Rectal smooth muscle tissue (tissue), 1 donor: ENCODE results near the gene SHQ1.

ENCODE experiments used
- H3K27ac ChIP-seq: one replicate; pipeline ENCODE4 v1.7.0; 2013; ENCODE audit warnings: low read depth, low read length, inconsistent platforms
- H3K27me3 ChIP-seq: one replicate; pipeline ENCODE4 v1.7.0; 2013; ENCODE audit warnings: low read length; ENCODE audit not compliant: control insufficient read depth, insufficient read depth
- H3K36me3 ChIP-seq: one replicate; pipeline ENCODE4 v1.7.0; 2013; ENCODE audit warnings: low read length; ENCODE audit not compliant: control insufficient read depth, insufficient read depth
- H3K4me1 ChIP-seq: one replicate; pipeline ENCODE4 v1.7.0; 2013; ENCODE audit warnings: low read length; ENCODE audit not compliant: control insufficient read depth, insufficient read depth
- H3K4me3 ChIP-seq: one replicate; pipeline ENCODE4 v1.7.0; 2013; ENCODE audit warnings: low read length
- H3K9ac ChIP-seq: one replicate; pipeline ENCODE4 v1.7.0; 2013; ENCODE audit warnings: low read length

SHQ1 gene

DNA sequence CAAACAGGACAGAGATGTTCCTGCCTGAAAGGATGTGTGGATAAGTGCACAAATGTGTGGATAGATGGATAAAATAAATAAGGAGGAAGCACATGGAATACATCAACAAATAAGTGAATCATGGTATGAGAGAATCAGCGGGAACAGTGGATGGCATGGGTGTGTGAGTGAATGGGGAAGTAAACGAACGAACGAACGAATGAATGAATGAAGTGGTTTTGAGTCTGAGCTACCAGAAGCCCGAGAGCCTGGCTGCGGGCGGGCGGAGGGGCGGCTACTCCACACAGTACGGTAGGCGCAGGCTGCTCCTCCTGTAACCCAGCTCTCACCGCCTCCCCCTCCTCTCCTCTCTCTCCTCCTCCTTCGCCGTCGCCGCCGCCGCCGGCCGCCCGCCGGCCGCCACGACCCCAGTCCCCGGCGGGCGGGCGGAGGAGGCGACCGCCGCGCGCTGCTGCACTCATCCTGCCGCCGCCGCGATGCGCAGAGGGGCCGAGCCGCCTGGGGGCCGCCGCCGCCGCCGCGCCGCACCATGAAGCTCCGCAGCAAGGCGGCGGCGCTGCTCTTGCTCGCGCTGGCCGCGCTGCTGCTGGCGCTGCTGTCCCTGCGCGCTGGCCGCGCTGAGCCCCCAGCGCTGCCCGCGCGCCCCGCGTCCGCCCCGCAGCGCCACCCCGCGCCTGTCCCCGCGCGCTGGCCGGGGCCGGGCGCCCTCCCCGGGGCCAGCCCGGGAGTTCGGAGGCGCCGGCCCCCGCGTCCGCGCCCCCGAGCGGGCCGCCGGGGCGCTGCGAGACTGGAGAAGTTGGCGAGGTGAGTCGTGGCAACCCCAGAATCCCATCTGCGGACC lies 39.7 kb upstream of the SHQ1 start, which contains the start of gene GXYLT2:
Gene GXYLT2, plus strand, starts transcription at position 342 of the 841 bp plus-strand sequence. Its CDS starts 188 bp downstream, at position 530.
- H3K9ac ChIP-seq = no peak within 1 kb of the TSS

DNA sequence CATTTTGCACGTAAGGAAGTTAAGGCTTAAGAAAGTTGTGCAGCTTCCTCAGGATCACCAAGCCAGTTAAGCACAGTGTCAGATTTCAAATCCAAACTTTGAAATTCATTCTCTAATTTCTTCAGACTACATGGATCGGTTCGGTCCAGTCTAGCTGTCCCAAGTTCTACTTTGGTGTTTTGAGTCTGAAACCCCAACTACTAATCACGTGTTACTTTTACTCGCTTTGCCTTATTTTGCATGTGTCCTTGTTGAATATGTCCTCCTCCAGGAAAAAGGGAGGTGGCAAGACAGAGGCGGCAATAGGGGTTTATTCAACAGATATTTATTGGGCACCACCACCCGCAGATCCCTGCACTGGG lies 39.1 kb upstream of the SHQ1 start:
- H3K27ac ChIP-seq = no peak overlapping the region

More for the DNA sequence above, 39.7 kb upstream of the SHQ1 start, which contains the start of gene GXYLT2:
- H3K4me3 ChIP-seq = peak within 1 kb of the TSS; percentile 63
- H3K36me3 ChIP-seq = no peaks in the 10 kb centered on the region
- no peaks in the 10 kb centered on the region for H3K4me1 ChIP-seq
- no peaks in the 10 kb centered on the region for H3K27me3 ChIP-seq
- no peak within 1 kb of the TSS for H3K27ac ChIP-seq

DNA sequence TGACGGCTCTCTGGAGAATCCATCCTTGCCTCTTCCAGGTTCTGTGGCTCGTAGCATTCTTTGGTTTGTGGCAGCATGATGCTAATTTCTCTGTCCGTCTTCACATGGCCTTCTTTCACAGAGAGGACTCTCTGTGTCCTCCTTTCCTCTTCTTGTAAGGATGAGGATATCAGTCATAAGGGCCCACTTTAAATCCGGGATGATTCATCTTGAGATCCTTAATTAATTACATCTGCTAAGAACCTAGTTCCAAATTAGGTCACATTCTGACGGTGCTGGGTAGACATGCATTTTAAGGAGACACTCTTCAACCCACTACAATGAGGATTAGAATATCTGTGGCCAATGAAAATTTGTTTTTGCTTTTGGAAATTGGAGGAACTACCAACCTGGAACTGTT lies 23.9 kb upstream of the SHQ1 start:
- no peaks in the 10 kb centered on the region for H3K36me3 ChIP-seq
- no peak overlapping the region for H3K27ac ChIP-seq
- H3K4me3 ChIP-seq = no peak overlapping the region
- no peak overlapping the region for H3K9ac ChIP-seq
- H3K4me1 ChIP-seq = no peaks in the 10 kb centered on the region
- H3K27me3 ChIP-seq = no peaks in the 10 kb centered on the region

More for the DNA sequence above, 39.1 kb upstream of the SHQ1 start:
- H3K4me3 ChIP-seq = peak overlapping the region; percentile 63
- H3K4me1 ChIP-seq = no peaks in the 10 kb centered on the region
- H3K27me3 ChIP-seq = no peaks in the 10 kb centered on the region
- H3K36me3 ChIP-seq = no peaks in the 10 kb centered on the region
- H3K9ac ChIP-seq = no peak overlapping the region

DNA sequence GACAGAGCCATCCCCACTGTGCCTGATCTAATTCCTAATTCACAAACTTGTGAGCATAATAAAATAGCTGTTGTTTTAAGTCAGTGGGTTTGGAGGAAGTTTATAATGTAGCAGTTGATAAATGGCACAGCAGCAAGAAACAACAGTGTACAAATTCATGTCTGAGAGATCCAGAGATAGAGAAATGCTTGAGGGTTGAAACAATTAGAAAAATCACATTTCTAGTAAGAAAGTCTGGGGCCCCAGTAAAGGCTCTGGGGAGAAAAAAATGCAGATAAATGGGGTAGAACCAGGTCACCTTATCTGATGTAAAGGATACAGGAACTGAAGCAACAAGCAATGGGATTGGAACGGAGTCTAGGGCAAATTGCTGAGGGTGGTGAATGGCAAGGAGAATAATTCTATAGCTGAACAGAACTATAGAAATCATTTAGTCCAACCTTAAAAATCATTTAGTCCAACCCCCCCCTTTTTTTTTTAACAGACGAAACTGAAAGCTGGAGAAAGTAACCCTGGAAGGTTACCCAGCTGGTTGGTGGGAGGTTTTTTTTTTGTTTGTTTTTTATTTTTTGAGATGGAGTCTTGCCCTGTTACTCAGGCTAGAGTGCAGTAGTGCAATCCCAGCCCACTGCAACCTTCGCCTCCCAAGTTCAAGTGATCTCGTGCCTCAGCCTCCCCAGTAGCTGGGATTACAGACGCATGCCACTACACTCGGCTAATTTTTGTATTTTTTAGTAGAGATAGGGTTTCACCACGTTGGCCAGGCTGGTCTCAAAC lies 14.3 kb upstream of the SHQ1 start:
- Histone ChIP-seq H3K4me1 (no peaks in the 10 kb centered on the region), H3K27ac (no peak overlapping the region), H3K36me3 (no peaks in the 10 kb centered on the region), H3K27me3 (no peaks in the 10 kb centered on the region), H3K9ac (no peak overlapping the region), H3K4me3 (no peak overlapping the region)

DNA sequence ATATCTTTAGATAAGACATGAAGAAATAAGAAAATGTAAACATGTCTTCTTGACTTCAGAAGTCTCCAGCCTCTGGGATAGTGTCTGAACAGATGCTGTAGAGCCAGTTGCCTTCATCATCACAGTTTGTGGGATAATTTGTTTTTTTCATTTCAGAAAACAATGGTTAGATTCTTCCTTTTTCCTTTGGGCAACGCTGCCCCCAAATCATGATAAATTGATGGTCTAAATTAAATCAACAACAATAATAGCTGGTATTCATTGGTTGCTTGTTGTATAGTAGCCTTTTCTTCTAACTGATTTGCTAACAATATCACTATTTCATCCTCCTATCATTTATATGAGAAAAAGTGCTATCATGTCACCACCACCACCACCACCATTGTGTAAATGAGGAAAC lies 12.6 kb upstream of the SHQ1 start:
- H3K27me3 ChIP-seq = no peaks in the 10 kb centered on the region
- H3K4me3 ChIP-seq = no peak overlapping the region
- no peaks in the 10 kb centered on the region for H3K4me1 ChIP-seq
- no peak overlapping the region for H3K27ac ChIP-seq
- H3K9ac ChIP-seq = no peak overlapping the region
- H3K36me3 ChIP-seq = no peaks in the 10 kb centered on the region

DNA sequence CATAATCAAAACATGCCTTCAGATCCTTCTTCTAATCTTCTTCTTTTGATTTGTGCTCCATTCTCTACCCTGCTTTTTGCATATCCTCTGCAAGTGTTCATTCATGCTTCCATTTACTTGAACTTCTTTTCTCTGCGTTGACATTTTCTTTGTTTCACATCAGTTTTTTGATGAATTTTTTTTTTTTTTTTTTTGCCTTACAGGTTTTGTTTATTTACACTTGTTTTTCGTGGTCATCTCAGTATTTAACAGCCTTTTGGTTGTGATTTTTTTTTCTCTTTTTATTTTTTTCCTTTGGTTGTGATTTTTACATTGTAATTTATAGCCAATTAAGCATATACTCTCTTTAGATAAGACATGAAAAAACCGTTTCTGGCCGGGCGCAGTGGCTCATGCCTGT lies 11.8 kb upstream of the SHQ1 start:
- H3K36me3 ChIP-seq = no peaks in the 10 kb centered on the region
- no peak overlapping the region for H3K4me3 ChIP-seq
- no peaks in the 10 kb centered on the region for H3K4me1 ChIP-seq
- H3K27ac ChIP-seq = no peak overlapping the region
- no peak overlapping the region for H3K9ac ChIP-seq
- no peaks in the 10 kb centered on the region for H3K27me3 ChIP-seq

DNA sequence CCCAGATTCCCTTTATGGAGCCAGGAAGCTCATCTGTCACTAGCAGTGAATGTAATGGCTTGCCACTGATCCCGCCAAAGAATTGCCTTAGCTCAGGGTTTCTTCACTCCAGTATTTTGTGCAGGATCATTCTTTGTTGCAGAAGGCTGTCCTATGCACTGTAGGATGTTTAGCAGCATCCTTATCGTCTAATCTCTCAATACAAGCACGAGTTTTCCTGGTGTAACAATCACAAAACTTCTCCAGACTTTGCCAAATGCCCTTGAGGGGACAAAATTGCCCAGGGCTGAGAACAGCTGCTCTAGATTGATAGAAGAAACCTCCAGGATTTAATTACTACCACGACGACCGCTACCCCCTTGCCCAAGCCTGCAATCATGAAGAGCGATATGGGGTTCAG lies 6.8 kb upstream of the SHQ1 start:
- Histone ChIP-seq H3K27ac (no peak overlapping the region), H3K9ac (no peak overlapping the region), H3K27me3 (no peaks in the 10 kb centered on the region), H3K4me3 (no peak overlapping the region), H3K36me3 (no peaks in the 10 kb centered on the region), H3K4me1 (no peaks in the 10 kb centered on the region)

DNA sequence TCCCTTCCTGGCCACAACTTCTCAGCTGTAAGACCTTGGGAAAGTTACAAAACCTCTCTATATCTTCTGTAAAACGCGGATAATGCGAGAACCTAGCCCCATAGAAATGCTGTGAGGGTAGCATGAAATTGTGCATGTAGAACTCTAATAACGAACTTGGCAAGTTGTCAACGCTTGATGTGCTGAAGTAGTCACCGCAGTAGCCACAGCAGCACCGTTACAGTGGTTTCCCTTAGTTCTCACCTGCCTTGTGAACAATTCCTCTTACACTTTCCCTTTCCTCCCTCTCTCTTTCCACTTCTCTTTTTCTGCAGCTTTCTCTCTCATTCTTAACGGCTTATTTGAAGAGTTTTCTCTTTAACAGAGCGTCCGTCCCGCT lies 447 bp upstream of the SHQ1 start:
- Histone ChIP-seq H3K36me3 (no peaks in the 10 kb centered on the region), H3K9ac (no peak overlapping the region), H3K27ac (no peak overlapping the region), H3K27me3 (no peaks in the 10 kb centered on the region), H3K4me1 (peaks cover 5% of the 10 kb centered on the region), H3K4me3 (peak overlapping the region; percentile 76)

DNA sequence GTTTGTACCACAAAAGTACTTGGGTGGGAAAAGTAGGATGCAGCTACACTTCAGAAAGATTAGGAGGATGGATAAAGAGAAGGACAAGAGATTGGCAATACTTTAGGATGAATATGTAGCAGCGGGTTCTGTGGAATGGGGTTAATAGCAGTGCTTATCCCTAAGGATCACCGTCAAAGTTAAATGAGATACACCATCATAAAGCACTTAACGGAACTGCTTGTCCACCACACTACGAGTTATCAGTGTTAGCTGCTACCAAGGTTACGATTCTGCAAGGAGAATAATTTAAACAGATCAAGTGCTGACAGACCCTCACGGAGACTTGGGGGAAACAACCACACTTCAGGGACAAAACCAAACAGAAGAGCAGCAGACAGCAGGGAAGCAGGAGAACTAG lies 963 bp downstream of the SHQ1 start:
- Histone ChIP-seq H3K4me3 (peak overlapping the region; percentile 96), H3K4me1 (peaks cover 5% of the 10 kb centered on the region), H3K36me3 (no peaks in the 10 kb centered on the region), H3K9ac (peak overlapping the region; percentile 35), H3K27me3 (no peaks in the 10 kb centered on the region), H3K27ac (no peak overlapping the region)

DNA sequence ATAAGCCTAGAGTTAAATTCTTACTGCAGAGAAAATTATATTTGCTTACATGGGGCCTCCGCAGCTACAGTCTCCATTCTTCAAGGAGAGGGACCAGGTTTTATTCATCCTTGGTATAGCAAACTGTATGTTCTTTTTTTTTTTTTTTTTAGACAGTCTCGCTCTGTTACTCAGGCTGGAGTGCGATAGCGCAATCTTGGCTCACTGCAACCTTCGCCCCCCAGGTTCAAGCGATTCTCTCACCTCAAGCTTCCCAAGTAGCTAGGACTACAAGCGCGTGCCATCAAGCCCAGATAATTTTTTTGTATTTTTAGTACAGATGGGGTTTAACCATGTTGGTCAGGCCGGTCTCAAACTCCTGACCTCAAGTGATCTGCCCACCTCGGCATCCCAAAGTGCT lies 2.1 kb downstream of the SHQ1 start:
- Histone ChIP-seq H3K4me3 (no peak overlapping the region), H3K9ac (no peak overlapping the region), H3K27ac (no peak overlapping the region), H3K27me3 (no peaks in the 10 kb centered on the region), H3K4me1 (peaks cover 5% of the 10 kb centered on the region), H3K36me3 (peaks cover 7% of the 10 kb centered on the region)

DNA sequence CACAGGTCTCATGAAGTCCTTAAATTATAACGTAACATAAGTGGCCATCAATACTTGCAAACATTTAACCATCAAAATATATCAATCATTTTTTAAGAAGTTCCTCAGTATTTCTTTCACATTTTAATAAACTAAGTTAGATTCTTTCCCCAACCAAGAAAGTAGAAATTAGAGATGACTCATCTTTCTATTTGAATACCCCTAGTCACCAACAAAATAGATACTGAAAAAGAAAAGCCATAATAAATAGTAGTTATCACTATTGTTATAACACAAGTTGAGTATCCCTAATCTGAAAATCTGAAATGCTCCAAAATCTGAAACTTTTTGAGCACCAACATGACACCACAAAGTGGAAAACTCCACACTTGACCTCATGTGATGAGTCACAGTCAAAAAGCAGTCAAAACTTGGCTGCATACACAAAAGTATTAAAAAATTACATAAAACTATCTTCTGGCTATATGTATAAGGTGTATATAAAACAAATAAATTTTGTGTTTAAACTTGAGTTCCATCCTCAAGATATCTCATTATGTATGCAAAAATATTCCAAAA lies 3.7 kb downstream of the SHQ1 start:
- no peak overlapping the region for H3K4me3 ChIP-seq
- no peak overlapping the region for H3K27ac ChIP-seq
- no peaks in the 10 kb centered on the region for H3K27me3 ChIP-seq
- peaks cover 8% of the 10 kb centered on the region for H3K36me3 ChIP-seq
- H3K9ac ChIP-seq = no peak overlapping the region
- H3K4me1 ChIP-seq = peaks cover 5% of the 10 kb centered on the region

DNA sequence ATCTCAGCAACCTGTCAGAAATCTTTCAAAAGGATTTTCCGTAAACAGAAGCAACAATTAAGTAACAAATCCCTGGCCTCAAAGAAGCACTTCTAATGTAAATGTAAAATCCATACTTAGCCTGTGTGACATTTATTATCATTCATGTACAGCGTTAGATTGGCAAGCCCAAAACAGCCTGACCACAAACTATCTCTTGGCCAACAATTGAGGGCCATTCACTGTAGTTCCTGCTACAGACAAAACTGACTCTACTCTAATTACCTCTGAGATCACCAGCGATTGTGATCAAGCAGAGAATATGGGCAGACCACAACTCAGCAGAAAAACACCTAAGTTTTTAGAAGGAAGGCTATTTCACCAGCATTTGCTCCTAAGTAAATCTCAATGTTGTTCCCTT lies 9.2 kb downstream of the SHQ1 start:
- no peak overlapping the region for H3K4me3 ChIP-seq
- no peaks in the 10 kb centered on the region for H3K4me1 ChIP-seq
- no peak overlapping the region for H3K27ac ChIP-seq
- peaks cover 11% of the 10 kb centered on the region for H3K36me3 ChIP-seq
- H3K27me3 ChIP-seq = no peaks in the 10 kb centered on the region
- no peak overlapping the region for H3K9ac ChIP-seq
